ENCODE measurements around the gene GRK6.

The GRK6 gene

DNA sequence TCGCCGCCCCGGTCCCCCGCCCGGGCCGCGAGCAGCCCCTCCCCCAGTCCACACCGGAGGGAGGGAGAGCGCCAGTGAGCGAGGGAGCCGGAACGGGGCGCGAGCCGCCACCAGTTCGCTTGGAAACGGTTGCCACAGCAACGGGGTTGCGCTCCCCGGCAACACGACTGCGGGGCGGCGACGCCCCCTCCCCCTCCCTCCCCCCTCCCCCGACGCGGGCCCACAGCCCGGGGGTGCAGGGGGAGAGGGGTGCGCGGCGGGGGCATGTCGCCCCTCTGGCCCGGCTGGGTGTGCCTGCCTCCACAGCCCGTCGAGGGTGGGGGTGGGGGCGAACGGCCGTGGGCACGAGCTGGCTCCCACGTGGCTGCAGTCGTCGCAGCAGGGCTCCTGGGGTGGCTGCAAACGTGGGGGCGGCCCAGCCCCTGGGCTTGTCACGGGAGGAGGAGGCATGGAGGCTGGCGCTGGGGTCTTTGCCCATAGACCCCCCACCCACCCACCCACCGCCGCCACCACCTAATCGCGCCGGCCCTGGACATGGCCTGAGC, 20.7 kb downstream of the GRK6 start:
- H3K4me3 ChIP-seq (ENCODE audit: low read depth, low read length) = peak overlapping the region; percentile 69
- DNase-seq (ENCODE audit: low read depth, low spot score) = no peak
- TF ChIP-seq, protein P1, sequence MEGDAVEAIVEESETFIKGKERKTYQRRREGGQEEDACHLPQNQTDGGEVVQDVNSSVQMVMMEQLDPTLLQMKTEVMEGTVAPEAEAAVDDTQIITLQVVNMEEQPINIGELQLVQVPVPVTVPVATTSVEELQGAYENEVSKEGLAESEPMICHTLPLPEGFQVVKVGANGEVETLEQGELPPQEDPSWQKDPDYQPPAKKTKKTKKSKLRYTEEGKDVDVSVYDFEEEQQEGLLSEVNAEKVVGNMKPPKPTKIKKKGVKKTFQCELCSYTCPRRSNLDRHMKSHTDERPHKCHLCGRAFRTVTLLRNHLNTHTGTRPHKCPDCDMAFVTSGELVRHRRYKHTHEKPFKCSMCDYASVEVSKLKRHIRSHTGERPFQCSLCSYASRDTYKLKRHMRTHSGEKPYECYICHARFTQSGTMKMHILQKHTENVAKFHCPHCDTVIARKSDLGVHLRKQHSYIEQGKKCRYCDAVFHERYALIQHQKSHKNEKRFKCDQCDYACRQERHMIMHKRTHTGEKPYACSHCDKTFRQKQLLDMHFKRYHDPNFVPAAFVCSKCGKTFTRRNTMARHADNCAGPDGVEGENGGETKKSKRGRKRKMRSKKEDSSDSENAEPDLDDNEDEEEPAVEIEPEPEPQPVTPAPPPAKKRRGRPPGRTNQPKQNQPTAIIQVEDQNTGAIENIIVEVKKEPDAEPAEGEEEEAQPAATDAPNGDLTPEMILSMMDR (IDR thresholded peaks at IDR 0.05; ENCODE audit: insufficient read depth, low read length, missing control alignments) = no peak
- POLR2A ChIA-PET = interaction anchor here (0.5 to 1.8 kb wide), 4 partner anchors 21 to 307 kb away, joined by 4 to 8 read pairs (median 6); partner anchors contain the start of genes GRK6 and PDLIM7
- CTCF ChIA-PET = interaction anchor here (1.0 to 21.1 kb wide), 12 partner anchors 8 to 333 kb away, joined by 3 to 412 read pairs (median 8); partner anchors contain the start of genes F12, MXD3 and PFN3

DNA sequence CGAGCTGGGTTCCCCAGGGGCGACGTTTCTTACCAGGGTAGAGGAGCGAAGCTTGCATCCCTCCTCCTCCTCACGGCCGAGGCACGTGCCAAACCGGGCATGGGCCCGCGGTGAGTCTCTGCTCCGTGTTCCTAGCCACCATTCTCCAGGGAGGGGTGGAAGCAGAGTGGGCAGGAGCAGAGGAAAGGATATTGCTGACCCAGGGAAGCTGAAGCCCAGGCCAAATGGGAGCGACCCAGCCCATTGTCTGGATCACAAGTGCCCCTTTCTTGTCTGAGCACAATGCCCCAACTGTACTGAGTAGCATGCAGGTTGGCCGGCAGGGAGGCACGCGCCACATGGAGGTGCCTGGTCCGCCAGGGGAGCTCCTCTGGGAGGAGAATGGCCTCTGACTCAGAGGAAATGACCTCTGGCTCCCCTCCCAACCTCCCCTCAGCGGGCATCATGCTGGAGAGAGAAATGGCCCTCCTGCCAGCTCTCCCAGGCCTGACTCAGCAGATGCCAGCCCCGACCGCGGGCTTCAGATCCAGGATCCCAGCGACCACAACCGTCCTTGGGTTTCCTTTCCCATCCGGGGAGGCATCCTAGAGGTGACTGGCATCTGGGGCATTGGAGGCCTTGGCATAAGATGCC, 21.3 kb downstream of the GRK6 start:
- DNase-seq (ENCODE audit: low read depth, low spot score) = no peak
- TF ChIP-seq, protein P1 (IDR thresholded peaks at IDR 0.05; ENCODE audit: insufficient read depth, low read length, missing control alignments) = no peak
- ChIA-PET CTCF (interaction anchor here (0.8 to 21.1 kb wide), 15 partner anchors 8 to 337 kb away, joined by 3 to 412 read pairs (median 6); partner anchors contain the start of genes F12, MXD3 and PFN3), POLR2A (interaction anchor here (0.5 to 1.8 kb wide), 8 partner anchors 9 to 307 kb away, joined by 3 to 8 read pairs (median 4); partner anchors contain the start of genes GRK6 and PDLIM7)
- peak overlapping the region; percentile 69 for H3K4me3 ChIP-seq (ENCODE audit: low read depth, low read length)

DNA sequence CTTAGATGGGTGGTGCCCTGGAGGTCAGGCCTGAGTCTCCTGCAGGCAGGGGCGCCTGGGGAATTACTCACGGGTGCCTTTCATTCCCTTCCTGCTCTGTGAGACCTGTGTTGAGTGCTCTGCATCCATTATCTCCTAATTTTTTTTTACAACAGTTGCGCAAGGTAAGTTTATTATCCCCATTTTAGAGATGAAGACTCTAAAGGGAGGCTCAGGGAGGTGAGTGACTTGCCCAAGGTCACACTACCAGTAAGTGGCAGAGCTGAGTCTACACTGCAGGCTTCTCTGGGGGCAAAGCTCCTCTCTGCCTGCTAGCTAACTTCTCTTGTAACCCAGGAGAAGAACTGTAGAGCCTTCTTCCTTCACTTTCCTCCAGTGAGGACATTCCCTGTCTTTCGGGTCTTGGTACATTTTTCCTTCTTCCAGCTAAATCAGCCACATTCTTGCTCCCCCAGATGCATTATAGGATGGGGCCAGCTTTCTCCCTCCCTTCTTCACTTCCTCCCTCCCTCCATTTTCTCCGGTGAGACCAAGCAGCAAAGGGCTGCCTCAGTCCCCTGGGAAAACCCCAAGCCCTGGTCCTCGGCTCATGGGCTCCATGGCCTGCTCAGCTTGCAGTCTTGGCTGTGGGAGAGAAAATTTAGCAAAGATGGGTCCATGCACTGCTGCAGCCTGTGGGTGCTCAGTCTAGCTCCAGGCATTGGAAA, 21.9 kb downstream of the GRK6 start:
- no peak for DNase-seq (ENCODE audit: low read depth, low spot score)
- ChIA-PET POLR2A (interaction anchor here (0.5 to 1.8 kb wide), 7 partner anchors 9 to 98 kb away, joined by 3 to 8 read pairs (median 4); partner anchors contain the start of genes GRK6 and PDLIM7), CTCF (interaction anchor here (0.8 to 21.1 kb wide), 13 partner anchors 7 to 338 kb away, joined by 3 to 412 read pairs (median 6); partner anchors contain the start of genes F12, MXD3 and PFN3)
- TF ChIP-seq, protein P1 (IDR thresholded peaks at IDR 0.05; ENCODE audit: insufficient read depth, low read length, missing control alignments) = no peak
- H3K4me3 ChIP-seq (ENCODE audit: low read depth, low read length) = peak overlapping the region; percentile 18; the same call in 1 of the 2 replicates

DNA sequence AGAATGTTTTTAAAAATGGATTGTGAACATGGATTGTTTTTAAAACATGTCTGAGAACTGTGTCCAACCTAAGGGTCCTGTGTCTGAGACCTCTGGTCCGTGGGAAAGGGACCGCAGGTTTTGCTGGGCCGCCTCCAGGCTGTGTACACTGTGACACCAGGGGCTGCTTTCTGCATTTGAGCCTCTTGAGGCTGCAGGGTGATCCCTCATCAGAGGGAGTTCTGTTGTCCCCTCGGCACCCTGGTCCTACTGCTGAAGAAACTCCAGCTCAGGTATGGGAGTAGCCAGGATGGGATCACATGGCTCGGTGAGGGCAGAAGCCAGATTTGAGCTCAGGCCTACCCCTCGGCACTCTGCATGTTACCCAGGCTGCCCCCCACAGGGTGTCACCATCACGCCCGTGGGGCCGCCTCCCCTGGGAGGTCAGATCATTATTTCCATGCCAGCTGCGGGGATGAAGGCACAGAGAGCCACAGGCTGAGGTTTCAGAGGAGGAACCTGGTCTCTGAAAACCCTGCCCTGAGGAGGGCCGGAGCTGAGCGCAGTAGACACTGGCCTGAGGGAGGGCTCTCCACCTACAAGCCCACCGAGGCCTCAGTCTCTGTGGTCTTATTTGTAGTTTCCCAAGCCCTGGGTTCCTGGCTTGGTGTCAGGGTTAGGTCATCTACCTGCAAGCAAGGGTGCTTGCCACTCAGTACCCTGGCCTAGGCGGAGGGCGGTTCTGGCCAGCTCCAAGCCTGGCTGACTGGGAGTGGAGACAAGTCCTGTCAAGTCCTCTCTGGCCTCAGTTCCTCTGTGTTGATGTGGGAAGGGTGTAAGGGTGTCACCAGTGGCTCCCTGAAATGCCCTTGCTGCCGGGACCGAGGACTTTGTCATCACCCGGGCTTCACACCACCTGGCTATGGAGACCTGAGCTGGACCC, 22.9 kb downstream of the GRK6 start:
- ChIA-PET CTCF (interaction anchor here (1.3 to 21.1 kb wide), 12 partner anchors 6 to 335 kb away, joined by 3 to 412 read pairs (median 17); partner anchors contain the start of genes DBN1, F12, MXD3 and PFN3), POLR2A (interaction anchor here (0.8 to 1.0 kb wide), 2 partner anchors 48 to 60 kb away, joined by 3 to 4 read pairs; partner anchors contain the start of gene PDLIM7)
- H3K4me3 ChIP-seq (ENCODE audit: low read depth, low read length) = no peak overlapping the region
- DNase-seq (ENCODE audit: low read depth, low spot score) = no peak
- TF ChIP-seq, protein P1 (IDR thresholded peaks at IDR 0.05; ENCODE audit: insufficient read depth, low read length, missing control alignments) = no peak

- no peak for DNase-seq (ENCODE audit: low read depth, low spot score)
- CTCF ChIA-PET = interaction anchor here (1.2 to 21.1 kb wide), 8 partner anchors 22 to 337 kb away, joined by 3 to 412 read pairs (median 88); partner anchors contain the start of genes DBN1, F12, MXD3 and PFN3
- TF ChIP-seq, protein P1 (IDR thresholded peaks at IDR 0.05; ENCODE audit: insufficient read depth, low read length, missing control alignments) = no peak
- no peak overlapping the region for H3K4me3 ChIP-seq (ENCODE audit: low read depth, low read length)
- POLR2A ChIA-PET = no interaction called here
These were observed 24.4 kb downstream of the GRK6 start for GRCh38 chr5:177450667-177451424.
